DND-41 (cell line): ENCODE measurements around the gene SLC43A3.

ENCODE experiments used
- EZH2 ChIP-seq: IDR thresholded peaks from 3 replicates; pipeline ENCODE4 v1.6.1; 2012; ENCODE audit warnings: borderline replicate concordance, low read depth, mild to moderate bottlenecking, moderate library complexity, low read length, inconsistent platforms; ENCODE audit not compliant: severe bottlenecking
- TF ChIP-seq, protein P1 (sequence below): IDR thresholded peaks from 2 replicates; pipeline ENCODE4 v1.5.1; 2012; ENCODE audit warnings: borderline replicate concordance, low read length, moderate library complexity, mild to moderate bottlenecking; ENCODE audit not compliant: poor library complexity, severe bottlenecking; ENCODE audit errors: extremely low read depth

DNA sequence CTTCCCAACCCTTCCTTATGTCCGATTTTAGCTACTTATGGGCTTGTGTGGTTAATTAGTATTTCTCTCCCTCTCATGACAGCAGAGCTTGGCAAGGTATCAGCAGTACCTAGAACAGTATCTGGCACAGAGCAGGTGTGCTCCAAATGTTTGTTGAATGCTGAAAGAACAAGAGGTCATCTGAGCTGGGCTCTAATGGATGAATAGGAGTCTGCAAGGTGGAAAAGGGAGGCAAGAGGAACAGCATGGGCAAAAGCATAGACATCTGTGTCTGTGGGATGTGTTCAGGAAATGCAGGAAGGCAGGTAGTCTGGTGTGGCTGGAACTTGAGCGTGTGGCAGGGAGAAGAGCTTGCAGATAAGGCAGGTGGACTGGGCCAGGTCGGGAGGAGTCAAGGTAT lies 65.0 kb downstream of the SLC43A3 start:
- TF ChIP-seq EZH2 = no peak
- TF ChIP-seq, protein P1, sequence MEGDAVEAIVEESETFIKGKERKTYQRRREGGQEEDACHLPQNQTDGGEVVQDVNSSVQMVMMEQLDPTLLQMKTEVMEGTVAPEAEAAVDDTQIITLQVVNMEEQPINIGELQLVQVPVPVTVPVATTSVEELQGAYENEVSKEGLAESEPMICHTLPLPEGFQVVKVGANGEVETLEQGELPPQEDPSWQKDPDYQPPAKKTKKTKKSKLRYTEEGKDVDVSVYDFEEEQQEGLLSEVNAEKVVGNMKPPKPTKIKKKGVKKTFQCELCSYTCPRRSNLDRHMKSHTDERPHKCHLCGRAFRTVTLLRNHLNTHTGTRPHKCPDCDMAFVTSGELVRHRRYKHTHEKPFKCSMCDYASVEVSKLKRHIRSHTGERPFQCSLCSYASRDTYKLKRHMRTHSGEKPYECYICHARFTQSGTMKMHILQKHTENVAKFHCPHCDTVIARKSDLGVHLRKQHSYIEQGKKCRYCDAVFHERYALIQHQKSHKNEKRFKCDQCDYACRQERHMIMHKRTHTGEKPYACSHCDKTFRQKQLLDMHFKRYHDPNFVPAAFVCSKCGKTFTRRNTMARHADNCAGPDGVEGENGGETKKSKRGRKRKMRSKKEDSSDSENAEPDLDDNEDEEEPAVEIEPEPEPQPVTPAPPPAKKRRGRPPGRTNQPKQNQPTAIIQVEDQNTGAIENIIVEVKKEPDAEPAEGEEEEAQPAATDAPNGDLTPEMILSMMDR = no peak
